ENCODE data around the gene ZGPAT.

GRCh38 chr20:63673951-63674350 is 33.9 kb upstream of the ZGPAT start:
- no peak for TF ChIP-seq CTCF (IDR thresholded peaks at IDR 0.05)
- no peak for TF ChIP-seq POLR2A (IDR thresholded peaks at IDR 0.05)

All from transverse colon (tissue), 3 donors.